BLaER1 (cell line): Measurements from ENCODE around the gene FRMPD4.
"Not testable (repeated sequence)": the region's sequence is repeated elsewhere in the genome, so short reads cannot be mapped to it uniquely, and the experiment has no call there.

Experiments used
- H3K27ac ChIP-seq: shearing (Covaris generic); formaldehyde crosslinking; 2 replicates; pipeline ENCODE4 v1.8.1; 2022
- H3K27me3 ChIP-seq: shearing (Covaris generic); formaldehyde crosslinking; 2 replicates; pipeline ENCODE4 v1.8.1; 2022
- H3K36me3 ChIP-seq: shearing (Covaris generic); formaldehyde crosslinking; 2 replicates; pipeline ENCODE4 v1.8.1; 2022
- H3K4me1 ChIP-seq: shearing (Covaris generic); formaldehyde crosslinking; 2 replicates; pipeline ENCODE4 v1.8.1; 2022
- H3K4me2 ChIP-seq: shearing (Covaris generic); formaldehyde crosslinking; 2 replicates; pipeline ENCODE4 v1.8.1; 2022
- H3K4me3 ChIP-seq: shearing (Covaris generic); formaldehyde crosslinking; 2 replicates; pipeline ENCODE4 v1.8.1; 2022
- H3K9ac ChIP-seq: shearing (Covaris generic); formaldehyde crosslinking; 2 replicates; pipeline ENCODE4 v1.8.1; 2022
- H3K9me3 ChIP-seq: shearing (Covaris generic); formaldehyde crosslinking; 2 replicates; pipeline ENCODE4 v1.8.1; 2022
- H4K20me1 ChIP-seq: shearing (Covaris generic); formaldehyde crosslinking; 2 replicates; pipeline ENCODE4 v1.8.1; 2022
- Cebpa-rat ChIP-seq: shearing (Covaris generic); IDR thresholded peaks from 2 replicates; pipeline ENCODE4 v1.8.1; 2022

The FRMPD4 gene

DNA sequence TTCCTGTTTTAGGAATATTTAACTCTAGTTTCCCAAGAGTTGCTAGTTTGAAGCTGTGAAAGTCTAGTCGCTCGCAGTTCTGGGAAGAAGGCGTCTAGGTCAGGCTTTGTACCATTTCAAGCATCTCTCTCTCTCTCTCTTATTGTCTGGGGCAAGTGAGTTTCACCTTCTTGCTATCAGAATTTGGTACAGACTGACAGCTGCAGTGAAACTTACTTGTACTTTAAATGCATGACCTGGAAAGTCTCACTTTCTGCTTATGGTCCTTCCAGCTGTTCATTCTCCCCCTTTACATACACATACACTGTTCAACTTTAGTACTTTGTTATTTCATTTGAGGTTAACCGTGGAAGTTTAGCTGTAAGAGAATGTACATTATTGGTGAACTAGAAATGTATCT, 4.4 kb downstream of the FRMPD4 start:
- TF ChIP-seq Cebpa-rat, result no peak
- Histone ChIP-seq H3K27ac (no peak overlapping the region), H3K27me3 (peaks cover 67% of the 10 kb centered on the region), H3K4me2 (no peak overlapping the region), H3K4me3 (no peak overlapping the region), H4K20me1 (peaks cover 5% of the 10 kb centered on the region; the same call in 1 of the 2 replicates), H3K9me3 (peaks cover 15% of the 10 kb centered on the region; the same call in 1 of the 2 replicates), H3K9ac (no peak overlapping the region), H3K4me1 (no peaks in the 10 kb centered on the region), H3K36me3 (no peaks in the 10 kb centered on the region)

DNA sequence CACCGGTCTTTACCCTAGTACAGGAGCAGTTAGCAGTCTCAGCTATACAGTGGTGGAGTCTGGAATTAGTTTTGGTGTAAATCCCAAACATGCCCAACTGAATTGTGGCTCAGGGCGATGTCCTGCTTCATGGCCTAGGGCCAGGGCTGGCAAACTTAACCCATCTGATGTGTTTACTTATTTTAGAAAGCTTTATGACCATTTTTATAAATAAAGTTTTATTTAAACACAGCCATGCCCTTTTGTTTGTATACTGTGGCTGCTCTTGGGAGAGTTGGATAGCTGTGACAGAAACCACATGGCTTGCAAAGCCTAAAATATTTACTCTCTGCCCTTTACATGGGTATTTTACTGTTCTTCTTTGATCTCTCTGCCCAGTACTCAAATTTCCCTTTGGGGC, 7.1 kb downstream of the FRMPD4 start:
- Histone ChIP-seq H4K20me1 (no peaks in the 10 kb centered on the region), H3K4me1 (no peaks in the 10 kb centered on the region), H3K27me3 (peaks cover 70% of the 10 kb centered on the region), H3K9me3 (no peaks in the 10 kb centered on the region), H3K27ac (no peak overlapping the region), H3K4me3 (no peak overlapping the region), H3K4me2 (no peak overlapping the region), H3K36me3 (no peaks in the 10 kb centered on the region), H3K9ac (no peak overlapping the region)
- TF ChIP-seq Cebpa-rat, result no peak

DNA sequence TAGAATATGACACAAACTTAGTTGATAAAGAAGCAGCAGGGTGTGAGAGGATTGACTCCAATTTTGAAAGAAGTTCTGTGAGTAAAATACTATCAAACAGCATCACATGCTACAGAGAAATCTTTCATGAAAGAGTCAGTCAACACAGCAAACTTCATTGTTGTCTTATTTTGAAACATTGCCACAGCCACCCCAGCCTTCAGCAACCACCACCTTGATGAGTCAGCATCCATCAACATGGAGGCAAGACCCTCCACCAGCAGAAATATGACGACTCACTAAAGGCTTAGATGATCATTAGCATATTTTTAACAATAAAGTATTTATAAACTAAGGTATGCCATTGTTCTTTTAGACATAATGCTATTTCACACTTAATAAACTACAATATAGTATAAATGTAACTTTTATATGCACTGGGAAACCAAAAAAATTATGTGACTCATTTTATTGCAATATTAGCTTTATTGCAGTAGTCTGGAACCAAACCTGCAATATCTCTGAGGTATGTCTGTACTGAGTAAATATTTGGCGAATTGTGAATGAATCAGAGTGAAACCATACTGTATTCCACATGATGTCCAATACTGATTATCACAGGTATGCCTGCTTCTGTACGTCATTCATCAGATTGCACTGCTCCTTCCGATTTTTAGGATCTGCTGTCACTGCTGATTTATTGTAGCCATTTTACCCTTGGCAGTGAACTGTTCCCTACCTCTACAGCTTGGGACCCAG, 11.6 kb downstream of the FRMPD4 start:
- no peaks in the 10 kb centered on the region for H3K36me3 ChIP-seq
- no peaks in the 10 kb centered on the region for H3K9me3 ChIP-seq
- H3K27me3 ChIP-seq, result peaks cover 64% of the 10 kb centered on the region
- no peaks in the 10 kb centered on the region for H4K20me1 ChIP-seq
- no peaks in the 10 kb centered on the region for H3K4me1 ChIP-seq
- no peak overlapping the region for H3K9ac ChIP-seq
- no peak overlapping the region for H3K27ac ChIP-seq
- TF ChIP-seq Cebpa-rat, result no peak
- H3K4me2 ChIP-seq, result no peak overlapping the region
- H3K4me3 ChIP-seq, result no peak overlapping the region

DNA sequence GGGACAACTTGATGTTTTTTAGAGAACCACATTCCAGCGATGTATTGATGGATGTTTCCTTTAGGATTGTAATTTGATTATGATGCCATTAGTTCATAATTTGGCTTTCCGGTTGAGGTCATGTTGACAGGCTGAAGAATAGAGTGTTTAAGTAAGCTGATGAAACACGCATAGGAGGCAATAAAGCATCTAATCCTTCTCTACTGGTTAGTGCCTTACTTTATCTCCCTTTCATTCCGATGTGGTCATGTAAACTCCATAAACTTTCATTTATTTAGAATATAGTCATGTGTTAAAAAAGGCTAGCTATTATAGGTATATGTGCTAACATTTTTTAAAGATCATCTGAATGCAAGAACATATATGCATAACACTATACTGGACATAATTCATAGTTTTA, 15.0 kb downstream of the FRMPD4 start:
- H3K27me3 ChIP-seq, result peaks cover 71% of the 10 kb centered on the region
- no peaks in the 10 kb centered on the region for H4K20me1 ChIP-seq
- H3K4me1 ChIP-seq, result no peaks in the 10 kb centered on the region
- no peaks in the 10 kb centered on the region for H3K36me3 ChIP-seq
- no peaks in the 10 kb centered on the region for H3K9me3 ChIP-seq
- no peak overlapping the region for H3K27ac ChIP-seq
- H3K4me3 ChIP-seq, result no peak overlapping the region
- no peak overlapping the region for H3K9ac ChIP-seq
- H3K4me2 ChIP-seq, result no peak overlapping the region
- no peak for TF ChIP-seq Cebpa-rat

DNA sequence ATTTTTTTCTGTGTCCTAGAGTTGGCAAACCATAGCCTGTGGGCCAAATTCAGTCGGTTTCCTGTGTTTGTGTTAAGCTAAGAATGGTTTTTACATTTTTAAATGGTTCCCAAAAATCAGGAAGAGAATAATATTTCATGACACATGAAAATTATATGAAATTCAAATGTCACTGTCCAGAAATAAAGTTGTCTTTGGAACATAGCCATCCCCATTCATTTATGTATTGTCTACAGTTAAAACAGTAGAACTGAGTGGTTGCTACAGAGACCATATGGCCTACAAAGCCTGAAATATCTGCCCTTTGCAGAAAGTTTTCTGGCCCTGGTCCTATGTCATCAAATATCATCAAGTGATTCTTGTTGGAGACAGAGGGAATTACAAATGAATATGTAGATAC, 15.5 kb downstream of the FRMPD4 start:
- H3K4me1 ChIP-seq, result no peaks in the 10 kb centered on the region
- no peak overlapping the region for H3K27ac ChIP-seq
- peaks cover 70% of the 10 kb centered on the region for H3K27me3 ChIP-seq
- no peaks in the 10 kb centered on the region for H4K20me1 ChIP-seq
- no peak overlapping the region for H3K4me3 ChIP-seq
- no peak for TF ChIP-seq Cebpa-rat
- H3K9me3 ChIP-seq, result no peaks in the 10 kb centered on the region
- no peaks in the 10 kb centered on the region for H3K36me3 ChIP-seq
- no peak overlapping the region for H3K4me2 ChIP-seq
- H3K9ac ChIP-seq, result no peak overlapping the region

DNA sequence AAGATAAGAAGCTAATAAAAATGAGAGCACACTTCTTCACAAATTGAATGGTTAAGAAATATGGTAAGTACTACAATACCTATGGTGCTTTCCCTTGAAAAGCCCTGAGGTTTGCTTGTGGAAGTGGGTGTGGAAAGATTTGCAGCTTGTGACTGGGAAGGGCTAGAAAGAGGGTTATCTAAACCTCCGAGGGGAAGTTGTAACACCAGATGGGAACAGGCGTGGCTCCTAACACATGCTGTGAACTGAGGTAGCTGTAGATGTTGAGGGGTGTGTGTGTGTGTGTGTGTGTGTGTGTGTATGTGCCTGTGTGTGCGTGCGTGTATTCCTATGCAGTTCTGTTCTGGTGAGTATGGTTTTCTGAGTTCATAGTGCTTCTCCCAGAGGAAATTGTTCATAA, 21.5 kb downstream of the FRMPD4 start:
- Histone ChIP-seq H3K4me2 (no peak overlapping the region), H3K27ac (no peak overlapping the region)
- no peak for TF ChIP-seq Cebpa-rat

DNA sequence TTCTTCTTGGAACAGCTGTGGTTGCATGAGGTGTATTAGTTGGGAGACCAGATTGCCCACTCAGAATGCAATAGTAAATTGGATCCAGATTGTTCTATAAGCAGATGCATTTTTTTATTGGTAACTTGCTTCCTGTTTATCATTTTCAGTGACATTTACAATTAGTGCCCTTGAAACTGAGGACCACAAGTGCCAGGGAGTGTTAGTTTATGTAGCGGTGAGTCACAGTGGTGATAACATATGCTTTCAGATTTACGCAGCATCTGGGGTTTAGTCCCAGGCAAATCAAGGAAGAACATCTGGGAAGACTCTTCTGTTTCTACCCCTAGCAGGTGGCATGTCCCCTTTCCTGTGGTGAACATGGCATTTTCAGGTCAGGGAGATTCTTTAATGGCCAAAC, 24.1 kb downstream of the FRMPD4 start:
- Histone ChIP-seq H3K4me3 (no peak overlapping the region), H3K27ac (no peak overlapping the region), H3K4me1 (no peaks in the 10 kb centered on the region), H3K27me3 (peaks cover 54% of the 10 kb centered on the region), H3K9me3 (no peaks in the 10 kb centered on the region), H3K36me3 (no peaks in the 10 kb centered on the region), H4K20me1 (no peaks in the 10 kb centered on the region), H3K9ac (no peak overlapping the region), H3K4me2 (no peak overlapping the region)
- TF ChIP-seq Cebpa-rat, result no peak

More for the DNA sequence above, 21.5 kb downstream of the FRMPD4 start:
- Histone ChIP-seq H4K20me1 (no peaks in the 10 kb centered on the region), H3K36me3 (no peaks in the 10 kb centered on the region), H3K9me3 (no peaks in the 10 kb centered on the region), H3K9ac (no peak overlapping the region), H3K27me3 (peaks cover 76% of the 10 kb centered on the region), H3K4me1 (no peaks in the 10 kb centered on the region), H3K4me3 (no peak overlapping the region)

DNA sequence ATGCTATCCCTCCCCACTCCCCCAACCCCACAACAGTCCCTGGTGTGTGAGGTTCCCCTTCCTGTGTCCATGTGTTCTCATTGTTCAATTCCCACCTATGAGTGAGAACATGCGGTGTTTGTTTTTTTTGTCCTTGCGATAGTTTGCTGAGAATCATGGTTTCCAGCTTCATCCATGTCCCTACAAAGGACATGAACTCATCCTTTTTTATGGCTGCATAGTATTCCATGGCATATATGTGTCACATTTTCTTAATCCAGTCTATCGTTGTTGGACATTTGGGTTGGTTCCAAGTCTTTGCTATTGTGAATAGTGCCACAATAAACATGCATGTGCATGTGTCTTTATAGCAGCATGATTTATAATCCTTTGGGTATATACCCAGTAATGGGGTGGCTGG, 25.9 kb downstream of the FRMPD4 start:
- H3K36me3 ChIP-seq, H3K9me3 ChIP-seq, H4K20me1 ChIP-seq, H3K4me2 ChIP-seq, H3K27ac ChIP-seq, H3K9ac ChIP-seq, H3K4me3 ChIP-seq, H3K4me1 ChIP-seq: not testable (repeated sequence)
- H3K27me3 ChIP-seq, result peaks cover 40% of the 10 kb centered on the region

DNA sequence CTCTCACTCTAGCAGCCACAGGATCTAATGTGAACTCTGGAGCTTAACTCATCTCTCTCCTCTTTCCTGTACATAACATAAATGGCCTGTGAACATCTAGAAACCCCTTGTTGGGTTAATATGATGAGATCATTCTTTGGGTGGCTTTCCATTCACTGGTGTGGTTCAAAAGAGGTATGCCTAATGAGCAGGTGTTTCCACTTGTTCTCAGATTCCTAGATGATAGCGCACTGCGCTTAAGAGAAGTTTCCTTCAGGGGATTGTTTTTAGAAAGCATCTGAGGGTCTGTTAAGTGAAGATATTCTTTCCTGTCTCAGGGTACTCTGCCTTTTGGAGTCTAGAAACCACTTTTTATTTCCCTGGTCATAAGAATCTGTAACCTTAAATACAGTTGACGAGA, 32.5 kb downstream of the FRMPD4 start:
- no peak for TF ChIP-seq Cebpa-rat
- Histone ChIP-seq H3K4me3 (no peak overlapping the region), H3K9me3 (no peaks in the 10 kb centered on the region), H3K4me1 (no peaks in the 10 kb centered on the region), H3K27ac (no peak overlapping the region), H3K4me2 (no peak overlapping the region), H3K36me3 (no peaks in the 10 kb centered on the region), H3K27me3 (peaks cover 64% of the 10 kb centered on the region), H4K20me1 (no peaks in the 10 kb centered on the region; the same call in 1 of the 2 replicates), H3K9ac (no peak overlapping the region)

DNA sequence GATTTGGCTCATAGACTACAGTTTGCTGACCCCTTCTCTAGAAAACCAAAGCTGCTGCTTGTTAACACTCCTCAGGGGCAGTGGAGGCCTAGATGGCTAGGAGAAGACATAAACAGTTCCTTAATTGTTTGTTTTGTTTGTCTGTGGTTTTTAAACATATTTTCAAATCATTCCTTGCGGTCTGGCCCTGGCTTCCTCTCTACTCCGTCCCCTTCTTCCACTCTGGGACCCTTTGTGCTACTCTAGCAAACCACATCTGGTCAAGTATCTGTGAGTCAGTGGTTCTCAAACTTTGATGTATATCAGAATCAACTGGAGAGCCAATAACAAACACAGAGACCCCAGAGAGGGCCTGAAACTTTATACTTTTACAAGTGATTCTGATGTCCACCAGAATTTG, 36.1 kb downstream of the FRMPD4 start:
- Histone ChIP-seq H3K36me3 (no peaks in the 10 kb centered on the region), H3K27ac (no peak overlapping the region), H4K20me1 (no peaks in the 10 kb centered on the region; the same call in 1 of the 2 replicates), H3K4me2 (no peak overlapping the region), H3K4me1 (no peaks in the 10 kb centered on the region), H3K9ac (no peak overlapping the region), H3K9me3 (no peaks in the 10 kb centered on the region), H3K27me3 (peaks cover 85% of the 10 kb centered on the region), H3K4me3 (no peak overlapping the region)
- no peak for TF ChIP-seq Cebpa-rat

DNA sequence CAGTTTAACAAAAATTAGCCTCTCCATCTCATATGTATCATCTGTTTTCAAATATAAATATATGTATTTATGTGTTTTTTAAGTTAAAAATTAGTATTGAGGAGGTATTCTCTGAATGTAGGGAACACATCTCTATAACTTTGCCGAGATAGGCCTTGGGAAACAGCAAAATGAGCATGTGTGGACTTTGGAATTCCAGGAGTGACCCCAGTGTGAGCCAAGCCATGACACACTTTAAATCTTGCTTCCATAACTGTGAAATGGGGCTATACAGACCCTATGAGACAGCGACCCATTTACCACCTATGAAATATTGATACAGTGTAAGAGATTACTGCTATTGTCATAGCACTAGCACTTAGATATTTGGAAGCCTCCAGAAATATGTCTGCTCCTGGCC, 58.8 kb downstream of the FRMPD4 start:
- Histone ChIP-seq H3K9ac (no peak overlapping the region), H4K20me1 (no peaks in the 10 kb centered on the region; the same call in 1 of the 2 replicates), H3K4me1 (no peaks in the 10 kb centered on the region), H3K4me2 (no peak overlapping the region), H3K4me3 (no peak overlapping the region), H3K27ac (no peak overlapping the region), H3K9me3 (no peaks in the 10 kb centered on the region), H3K27me3 (peaks cover 81% of the 10 kb centered on the region), H3K36me3 (no peaks in the 10 kb centered on the region)
- no peak for TF ChIP-seq Cebpa-rat
